Activated T-cell treated with anti-CD3 and anti-CD28 coated beads for 48 hours (primary cell): ENCODE data around the gene AMOTL1.

Experiments
- DNase-seq: peaks from one replicate; pipeline ENCODE4 v3.0.0-alpha.2; 2020; ENCODE audit warnings: low read depth

AMOTL1 gene, protein sequence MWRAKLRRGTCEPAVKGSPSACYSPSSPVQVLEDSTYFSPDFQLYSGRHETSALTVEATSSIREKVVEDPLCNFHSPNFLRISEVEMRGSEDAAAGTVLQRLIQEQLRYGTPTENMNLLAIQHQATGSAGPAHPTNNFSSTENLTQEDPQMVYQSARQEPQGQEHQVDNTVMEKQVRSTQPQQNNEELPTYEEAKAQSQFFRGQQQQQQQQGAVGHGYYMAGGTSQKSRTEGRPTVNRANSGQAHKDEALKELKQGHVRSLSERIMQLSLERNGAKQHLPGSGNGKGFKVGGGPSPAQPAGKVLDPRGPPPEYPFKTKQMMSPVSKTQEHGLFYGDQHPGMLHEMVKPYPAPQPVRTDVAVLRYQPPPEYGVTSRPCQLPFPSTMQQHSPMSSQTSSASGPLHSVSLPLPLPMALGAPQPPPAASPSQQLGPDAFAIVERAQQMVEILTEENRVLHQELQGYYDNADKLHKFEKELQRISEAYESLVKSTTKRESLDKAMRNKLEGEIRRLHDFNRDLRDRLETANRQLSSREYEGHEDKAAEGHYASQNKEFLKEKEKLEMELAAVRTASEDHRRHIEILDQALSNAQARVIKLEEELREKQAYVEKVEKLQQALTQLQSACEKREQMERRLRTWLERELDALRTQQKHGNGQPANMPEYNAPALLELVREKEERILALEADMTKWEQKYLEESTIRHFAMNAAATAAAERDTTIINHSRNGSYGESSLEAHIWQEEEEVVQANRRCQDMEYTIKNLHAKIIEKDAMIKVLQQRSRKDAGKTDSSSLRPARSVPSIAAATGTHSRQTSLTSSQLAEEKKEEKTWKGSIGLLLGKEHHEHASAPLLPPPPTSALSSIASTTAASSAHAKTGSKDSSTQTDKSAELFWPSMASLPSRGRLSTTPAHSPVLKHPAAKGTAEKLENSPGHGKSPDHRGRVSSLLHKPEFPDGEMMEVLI

DNA sequence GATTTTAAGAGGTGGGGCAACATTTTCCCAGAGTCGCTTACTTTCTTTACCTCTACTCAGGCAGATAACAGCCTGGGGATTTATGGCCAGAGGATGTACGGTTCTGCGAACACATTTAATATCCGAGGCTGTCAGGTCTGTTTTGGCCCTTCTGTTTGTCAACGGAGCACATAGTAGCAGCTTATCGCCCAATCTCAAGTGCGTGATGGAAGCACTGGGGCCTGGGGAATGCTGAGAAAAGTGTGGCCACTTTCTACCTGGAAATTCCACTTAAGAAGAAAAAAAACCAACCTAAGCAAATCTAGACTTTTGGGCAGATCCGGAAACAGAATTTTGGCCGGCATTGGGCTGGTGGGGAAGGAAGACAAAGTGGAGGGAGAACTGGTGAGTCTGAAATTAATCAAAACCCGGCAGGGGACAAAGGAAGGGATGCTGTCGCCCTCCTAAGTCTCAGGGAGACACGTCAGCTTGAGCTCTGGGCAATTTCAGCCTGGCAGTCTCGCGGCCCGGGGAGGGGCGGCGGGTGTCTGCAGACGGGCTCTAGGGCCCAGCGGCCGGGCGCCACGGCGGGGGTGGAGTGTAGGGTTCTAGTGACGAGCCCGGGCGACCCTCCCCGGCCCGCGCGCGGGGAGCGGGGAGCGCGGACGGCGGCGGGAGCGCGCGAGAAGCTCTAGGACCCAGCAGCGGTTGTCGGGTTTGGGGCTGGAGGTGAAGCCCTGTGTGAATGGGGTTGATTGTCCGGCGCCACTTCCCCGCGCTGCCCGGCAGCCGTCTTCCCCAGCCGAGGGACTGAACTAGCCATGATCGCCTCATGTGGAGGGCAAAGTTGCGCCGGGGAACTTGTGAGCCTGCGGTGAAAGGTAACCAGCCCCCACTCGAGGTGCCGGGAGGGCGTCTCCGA, at the start of gene AMOTL1:
AMOTL1 (plus strand) TSS at position 656 of the 901 bp plus-strand sequence; CDS start at position 812, 156 bp downstream.
- DNase-seq = peak; percentile 32

DNA sequence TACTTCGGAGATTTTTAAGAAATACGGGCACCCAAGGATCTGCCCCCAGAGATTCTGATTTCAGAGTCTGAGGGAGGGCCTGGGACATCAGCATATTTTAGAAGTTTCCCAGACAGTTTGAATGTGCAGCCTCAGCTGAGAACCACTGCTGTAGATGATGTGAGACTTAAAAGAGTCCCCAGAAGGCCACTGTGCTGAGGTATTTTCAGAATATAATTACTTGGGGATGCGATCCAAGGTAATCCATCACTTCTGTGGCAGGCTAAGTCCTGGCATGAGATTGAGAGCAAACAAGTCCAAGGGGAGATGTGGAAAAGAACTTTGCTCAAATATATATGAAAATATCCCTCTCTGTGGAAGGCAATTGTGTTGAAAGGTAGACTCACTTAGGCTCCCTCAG, 48.3 kb upstream of the AMOTL1 start:
- DNase-seq = no peak

DNA sequence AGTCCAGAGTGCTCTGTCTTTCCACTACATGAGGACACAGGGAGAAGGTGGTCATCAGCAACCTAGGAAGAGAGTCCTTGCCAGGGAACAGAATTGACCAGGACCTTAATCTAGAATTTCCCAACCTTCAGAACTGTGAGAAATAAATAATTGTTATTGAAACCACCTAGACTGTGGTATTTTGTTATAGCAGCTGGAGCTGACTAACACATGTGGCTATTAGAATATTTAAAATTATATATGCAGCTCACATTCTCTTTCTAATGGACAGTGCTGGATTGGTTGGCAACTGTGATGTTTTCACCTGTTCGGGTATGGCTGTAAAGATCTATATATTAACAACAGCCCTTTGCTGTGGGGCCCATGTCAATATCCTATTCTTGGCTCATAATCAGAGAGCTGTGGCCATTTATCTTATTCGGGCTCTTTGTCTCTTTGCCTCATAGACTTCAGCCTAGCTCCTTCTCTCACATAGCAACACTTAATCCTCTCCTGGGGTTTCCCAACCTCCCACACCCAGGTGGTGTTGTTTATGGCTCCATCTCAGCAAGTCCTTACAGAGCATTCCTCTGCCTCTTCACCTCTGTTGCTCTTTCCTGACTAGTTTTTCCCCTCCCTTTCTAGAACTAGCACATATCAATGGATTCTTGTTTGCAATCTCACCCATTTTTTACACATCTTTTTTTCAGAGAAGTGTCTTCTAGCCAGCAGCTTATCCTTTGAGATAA, 46.4 kb upstream of the AMOTL1 start:
- DNase-seq = no peak

DNA sequence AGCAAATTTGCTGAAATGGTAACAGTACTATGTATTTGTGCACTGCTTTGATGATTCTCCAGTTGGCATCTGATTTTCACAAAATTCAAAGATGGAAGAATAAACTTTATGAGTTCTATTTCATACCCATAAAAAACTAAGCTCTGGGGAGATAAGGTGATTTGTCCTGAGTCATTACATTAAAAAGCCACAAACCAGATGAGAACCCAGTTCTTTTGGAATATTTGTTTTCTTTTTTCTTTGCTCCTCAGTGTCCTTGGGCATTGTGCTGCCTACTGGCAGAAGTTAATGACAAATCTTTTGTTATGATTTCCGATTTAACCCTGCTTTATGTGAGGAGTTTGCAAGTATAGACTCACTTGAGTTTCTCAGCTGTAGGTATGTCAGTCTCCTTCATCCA, 45.4 kb upstream of the AMOTL1 start:
- DNase-seq = no peak

DNA sequence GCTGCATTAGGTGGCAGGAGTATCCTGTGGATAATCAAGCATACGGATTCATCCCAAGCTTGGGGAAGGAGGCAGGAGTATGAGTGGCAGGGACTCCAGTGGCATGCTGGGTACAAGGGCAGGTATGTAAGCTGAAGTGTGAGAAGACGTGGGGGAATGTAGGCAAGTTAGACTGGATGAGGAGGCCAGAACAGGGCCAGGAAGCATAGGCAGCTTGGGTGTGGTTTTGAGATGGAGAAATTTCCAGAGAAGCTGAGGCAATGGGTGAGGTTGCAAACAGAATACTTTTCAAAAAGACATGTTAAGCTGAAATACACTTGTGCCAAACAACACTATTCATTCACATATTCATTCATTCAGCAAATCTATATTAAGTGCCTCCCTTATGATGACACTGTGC, 43.1 kb upstream of the AMOTL1 start:
- DNase-seq = no peak

DNA sequence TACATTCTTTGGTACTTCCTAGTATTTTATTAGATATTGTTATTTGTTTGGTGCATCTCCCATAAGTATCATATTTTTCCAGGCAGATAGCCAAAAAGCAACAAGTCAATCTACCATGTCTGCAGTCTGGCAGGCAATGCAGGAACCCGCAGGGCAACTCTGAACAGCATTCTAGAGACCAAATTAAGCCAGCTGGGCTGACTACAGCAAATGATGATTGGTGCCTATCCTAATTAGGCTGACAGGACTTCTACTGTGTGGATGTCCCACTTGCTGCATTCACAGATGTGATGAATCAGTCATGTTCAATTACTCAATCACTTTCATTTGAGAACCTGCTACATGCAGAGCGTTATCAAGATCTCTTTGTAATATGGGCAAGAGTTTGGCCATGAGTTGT, 40.3 kb upstream of the AMOTL1 start:
- no peak for DNase-seq

DNA sequence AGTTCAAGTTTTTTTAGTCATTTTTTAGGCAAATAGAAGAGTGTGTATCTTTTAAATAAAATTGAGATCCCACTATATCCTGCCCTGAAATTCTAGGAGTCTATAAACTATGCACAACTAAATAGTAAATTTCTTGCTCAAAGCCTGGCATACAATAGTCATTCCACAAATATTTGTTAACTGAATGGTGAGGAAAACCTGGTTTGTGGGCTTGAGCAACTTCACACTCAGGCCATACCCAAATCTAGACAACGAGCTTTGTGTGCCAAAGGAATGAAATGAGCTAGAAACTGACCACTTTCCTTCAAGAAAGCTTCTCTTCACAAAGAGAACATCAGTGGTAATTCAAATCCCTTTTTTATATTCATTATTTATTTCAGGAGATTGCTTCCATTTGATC, 39.6 kb upstream of the AMOTL1 start:
- DNase-seq = no peak

DNA sequence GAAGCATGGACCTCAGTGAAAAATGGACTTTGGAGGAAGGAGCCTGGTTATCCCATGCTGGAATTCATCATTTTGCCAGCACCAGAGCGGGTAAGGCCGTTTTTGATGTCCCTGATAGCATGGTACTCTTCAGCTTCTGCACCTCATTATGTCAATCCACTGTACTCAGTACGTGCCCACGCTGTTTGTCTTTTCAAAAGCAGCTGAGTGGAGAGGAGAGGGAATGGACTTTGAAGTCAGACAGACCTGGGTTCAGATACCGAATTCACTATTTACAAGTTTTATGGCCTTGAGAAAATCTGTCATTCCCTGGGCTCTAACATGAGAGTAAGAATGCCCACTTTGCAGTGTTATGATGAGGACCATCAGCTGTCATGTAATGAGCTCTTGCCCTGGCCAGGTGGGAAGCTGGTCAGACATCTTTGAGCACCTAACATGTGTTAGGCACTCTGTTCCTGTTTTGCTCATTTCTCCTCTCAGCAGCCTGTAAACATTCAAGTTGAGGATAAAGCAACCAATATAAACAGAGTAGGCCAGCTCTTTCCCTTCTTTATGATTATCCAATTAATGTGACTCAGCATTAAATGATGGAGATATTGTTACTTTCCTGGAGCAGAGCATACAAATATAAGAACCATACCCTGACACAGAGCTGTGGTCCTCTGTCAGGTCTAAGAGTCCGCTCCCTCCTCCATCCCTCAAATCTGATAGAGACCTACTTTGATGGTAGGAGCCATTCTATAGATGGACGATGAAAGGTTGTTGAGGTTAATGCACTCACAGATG, 39.0 kb upstream of the AMOTL1 start:
- DNase-seq = no peak

DNA sequence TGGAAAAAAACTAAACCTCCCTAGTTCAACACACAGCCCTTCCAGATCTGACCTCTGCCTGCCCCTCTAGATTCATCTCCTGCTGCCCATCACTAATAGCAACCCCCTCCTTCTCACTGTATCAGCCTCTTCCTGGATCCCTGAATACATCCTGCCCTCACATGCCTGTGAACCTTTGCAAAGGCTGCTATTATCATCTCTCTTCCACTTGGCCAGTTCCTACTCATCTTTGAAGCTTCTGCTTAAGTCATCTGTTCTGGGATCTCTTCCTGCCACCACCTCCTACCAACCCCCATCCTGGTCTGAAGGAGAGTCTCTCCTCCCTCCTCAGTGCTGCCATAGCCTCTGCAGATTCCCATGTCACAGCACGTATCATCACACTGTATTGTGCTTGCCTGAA, 38.0 kb upstream of the AMOTL1 start:
- DNase-seq = no peak

DNA sequence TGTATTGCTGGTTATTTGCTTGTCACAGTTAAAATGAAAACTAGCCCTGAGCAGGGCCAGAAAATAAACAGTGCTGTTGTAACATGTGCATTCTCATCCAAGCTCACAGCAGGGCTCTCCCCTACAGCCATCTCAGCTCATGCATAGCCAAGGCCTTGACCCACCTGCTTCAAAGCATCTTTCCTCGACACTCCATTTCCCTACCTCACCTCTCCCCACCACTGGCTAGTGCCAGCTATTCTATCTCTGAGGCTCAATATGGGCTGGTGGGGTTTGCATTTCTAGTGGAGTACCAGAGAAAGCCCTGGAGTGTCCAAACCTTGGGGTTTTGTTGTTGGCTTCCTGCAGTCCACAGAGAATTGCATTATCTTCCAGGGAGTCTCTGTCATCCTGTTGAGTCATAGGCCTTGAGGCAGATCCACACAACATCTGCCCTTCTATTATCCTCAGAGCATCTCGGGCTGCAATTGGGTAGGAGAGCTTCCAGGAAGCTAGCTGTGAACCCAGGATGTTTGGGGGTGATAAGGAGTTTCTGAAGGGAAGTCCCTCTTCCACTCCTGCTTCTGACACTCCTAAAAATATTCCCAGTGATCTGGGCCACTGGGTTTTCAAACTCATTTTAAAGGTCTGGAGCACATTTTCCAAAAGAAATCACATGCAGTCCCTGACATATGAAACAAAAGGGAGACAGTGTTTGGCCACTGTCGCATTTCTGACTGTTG, 36.1 kb upstream of the AMOTL1 start:
- DNase-seq = no peak

DNA sequence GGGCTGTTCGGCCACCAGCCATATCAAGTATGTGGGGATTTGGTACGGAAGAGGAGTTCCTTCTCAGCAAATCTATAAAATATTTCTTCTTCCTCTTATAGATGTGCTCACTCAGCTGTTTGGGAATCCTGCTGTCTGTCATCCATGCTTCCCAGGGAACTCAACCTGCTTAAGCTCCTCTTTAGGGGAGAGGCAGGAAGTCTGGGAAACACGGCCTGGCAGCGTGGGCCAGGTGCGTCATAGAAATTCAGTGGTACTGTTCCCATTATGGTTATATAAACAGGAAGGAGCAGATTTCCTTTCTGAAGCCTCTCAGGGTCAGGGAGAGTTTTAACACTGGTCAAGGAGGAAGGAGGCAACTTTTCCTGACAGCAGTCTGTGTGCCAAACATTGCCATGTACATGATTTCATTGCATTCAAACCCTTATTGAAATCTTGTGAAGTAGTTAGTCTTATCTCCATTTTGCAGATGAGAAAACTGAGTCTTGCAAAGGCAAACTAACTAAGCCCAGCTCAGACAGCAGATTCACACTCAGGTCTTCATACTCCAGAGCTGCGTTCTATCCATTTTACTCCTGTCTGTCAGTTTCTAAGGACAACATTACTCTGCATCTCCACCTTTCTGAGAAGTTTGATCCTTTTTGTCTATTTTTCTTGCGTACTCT, 35.4 kb upstream of the AMOTL1 start:
- DNase-seq = no peak

DNA sequence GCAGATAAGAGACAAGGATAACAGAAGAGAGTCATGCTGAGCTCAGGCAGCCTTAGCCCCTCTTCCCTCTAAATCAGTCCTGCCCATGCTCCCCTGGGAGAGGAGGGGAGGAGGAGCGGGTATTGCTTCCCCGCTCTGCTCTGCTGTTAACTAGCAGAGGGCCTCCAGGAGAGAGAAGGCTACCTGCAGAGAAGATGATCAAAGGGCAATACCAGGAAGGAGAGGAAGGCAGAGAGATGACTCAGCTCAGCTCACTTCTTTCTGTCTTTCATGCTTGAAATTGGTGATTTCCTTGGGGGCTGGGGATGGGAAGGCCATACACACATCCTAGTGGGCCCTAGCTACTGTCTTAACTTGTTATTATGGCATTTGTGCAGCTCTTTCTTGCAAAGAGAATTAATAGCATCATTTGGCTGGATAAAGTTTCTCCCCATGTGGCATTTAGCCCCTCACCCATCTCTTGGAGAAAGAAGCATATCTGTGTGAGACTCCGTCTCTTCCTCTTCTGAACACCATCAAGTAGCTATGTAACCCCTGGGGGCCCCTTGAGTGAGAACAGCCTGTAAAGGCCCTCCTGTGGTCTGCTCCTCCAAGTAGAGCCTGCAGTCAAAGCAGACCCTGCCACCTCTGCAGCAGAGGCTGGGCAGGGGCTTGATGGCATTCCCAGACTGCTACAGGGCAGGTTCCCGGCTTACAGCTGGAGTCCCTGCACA, 33.4 kb upstream of the AMOTL1 start:
- DNase-seq = no peak

DNA sequence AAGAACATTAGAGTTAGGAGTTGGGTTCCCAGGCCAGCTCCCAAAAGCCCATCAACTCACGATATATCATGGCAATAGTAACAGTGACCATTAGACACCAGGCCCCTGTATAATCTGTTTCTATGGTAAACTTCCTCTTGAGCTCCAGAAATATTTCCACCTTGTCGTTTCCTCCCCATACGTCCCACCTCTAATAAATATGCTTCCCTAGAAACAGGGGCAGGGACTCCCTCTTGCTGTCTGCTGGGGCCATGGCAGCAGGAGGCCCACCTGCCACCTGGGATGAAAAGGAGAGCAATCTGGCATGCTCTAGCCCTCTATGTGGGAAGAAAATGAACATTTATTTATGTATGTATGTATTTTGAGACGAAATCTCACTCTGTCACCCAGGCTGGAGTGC, 32.2 kb upstream of the AMOTL1 start:
- DNase-seq = no peak

DNA sequence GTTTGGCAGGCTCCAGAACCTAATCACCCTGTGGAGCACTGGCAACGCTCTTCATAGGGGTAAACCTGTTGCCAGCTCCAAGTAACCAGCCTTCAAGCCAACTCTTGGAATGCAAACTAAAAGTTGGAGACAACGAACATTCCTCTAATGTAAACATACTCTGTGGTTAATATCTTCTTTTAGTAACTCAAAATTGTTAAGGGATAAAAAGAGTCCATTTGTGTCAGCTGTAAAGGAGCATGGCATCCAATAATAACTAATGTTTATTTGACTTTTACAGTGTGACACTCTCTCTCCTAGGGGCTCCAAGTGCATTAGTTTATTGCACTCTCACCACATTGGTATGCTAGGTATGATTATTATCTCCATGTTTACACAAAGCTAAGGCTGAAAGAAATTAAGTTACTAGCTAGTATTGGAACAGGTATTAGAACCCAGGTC, 31.0 kb upstream of the AMOTL1 start:
- DNase-seq = no peak

DNA sequence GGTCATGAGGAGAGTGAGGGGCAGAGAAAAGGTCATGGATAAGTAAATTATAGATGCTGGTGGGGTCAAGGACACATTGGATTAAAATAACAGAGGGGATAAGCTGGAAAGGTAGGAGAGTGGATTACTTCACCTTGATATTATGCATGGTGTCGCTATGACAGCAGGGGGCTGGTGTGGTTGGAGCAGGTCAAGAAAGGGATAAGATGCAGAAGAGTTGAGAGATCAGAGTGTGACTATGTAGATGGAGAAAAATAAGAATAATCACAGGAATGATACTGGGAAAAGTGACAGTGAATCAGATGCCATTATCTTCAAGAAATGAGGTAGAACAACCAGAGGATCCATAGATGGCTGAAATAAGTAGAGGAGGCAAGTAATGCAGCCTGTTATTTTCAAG, 29.4 kb upstream of the AMOTL1 start:
- DNase-seq = no peak

DNA sequence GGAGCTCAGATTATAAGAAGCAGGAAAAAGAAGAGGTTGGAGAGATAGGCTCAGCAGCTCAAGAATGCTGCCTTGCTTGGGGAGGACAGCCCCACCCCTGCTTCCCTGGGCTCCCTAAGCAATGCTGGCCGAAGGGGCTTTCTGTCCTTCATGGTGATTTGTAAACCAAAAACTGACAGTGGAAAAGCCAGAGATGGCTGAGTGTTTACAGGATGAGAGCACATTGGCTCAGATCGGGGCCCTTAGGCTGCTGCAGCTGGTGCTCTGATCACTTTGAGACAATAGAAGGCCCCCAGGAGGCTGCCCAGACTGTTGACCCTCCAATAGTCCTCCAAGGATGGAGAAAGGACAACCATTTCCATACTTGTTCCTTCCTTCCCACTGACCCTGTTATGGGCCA, 28.8 kb upstream of the AMOTL1 start:
- no peak for DNase-seq

DNA sequence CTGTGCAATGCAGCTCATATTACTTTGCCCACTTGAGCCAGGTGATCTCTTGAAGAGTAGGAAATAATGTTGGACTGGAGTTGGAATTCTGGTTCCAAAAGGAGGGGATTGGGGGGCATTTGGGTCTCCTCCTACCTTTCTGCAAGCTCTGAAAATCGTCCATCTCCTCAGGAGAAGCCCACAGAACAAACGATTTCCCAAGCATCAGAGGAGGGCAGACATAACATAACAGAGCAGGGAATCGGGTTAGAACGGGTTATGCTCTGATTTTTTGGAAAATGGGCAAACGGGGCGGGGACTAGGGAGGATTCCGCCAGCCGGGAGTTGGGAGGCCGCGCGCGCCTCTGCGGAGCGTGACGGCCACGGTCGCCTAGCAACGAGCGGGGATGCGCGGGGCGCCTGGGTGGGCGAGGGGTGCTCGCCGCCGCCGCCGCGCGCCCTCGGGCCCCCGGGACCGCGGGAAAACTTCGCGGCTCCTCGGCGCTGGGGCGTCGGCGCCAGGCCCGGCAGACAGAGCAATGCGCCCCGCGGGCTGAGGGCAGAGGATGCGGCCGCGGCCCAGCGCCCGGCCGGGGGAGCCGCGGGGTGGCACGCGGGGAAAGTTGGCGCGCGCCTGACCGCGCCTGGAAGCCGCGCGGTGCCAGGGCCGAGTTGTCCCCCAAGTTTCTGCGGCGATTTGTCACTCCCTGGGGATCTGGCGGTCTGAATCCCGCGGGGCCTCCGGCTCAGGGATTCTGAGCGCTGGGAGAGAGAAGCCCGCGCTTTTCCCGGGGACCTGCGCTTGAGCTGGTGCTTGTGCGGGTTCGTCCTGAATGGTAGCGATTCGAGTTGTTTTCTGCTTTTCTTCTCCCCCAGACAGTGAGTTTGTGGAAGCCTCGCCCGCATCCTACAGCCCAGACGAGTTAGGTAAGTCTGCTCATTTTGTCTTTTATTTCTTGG, 27.8 kb upstream of the AMOTL1 start:
- DNase-seq = no peak
